AG09319 (cell line): ENCODE results near the gene GALK2.
"Not testable (repeated sequence)": the region's sequence is repeated elsewhere in the genome, so short reads cannot be mapped to it uniquely, and the experiment has no call there.

Experiments used
- DNase-seq: peaks from one replicate; pipeline ENCODE4 v3.0.0-alpha.2; 2010; ENCODE audit warnings: low read depth; ENCODE audit errors: extremely low read depth
- CTCF ChIP-seq: IDR thresholded peaks from 2 replicates; pipeline ENCODE4 v1.5.1; 2011; ENCODE audit warnings: low read depth, mild to moderate bottlenecking, inconsistent platforms, low read length, moderate library complexity

GALK2 gene

GRCh38 chr15:49238342-49238741 lies 68.3 kb downstream of the GALK2 start:
- DNase-seq = no peak
- no peak for TF ChIP-seq CTCF

- TF ChIP-seq CTCF = no peak
- no peak for DNase-seq
These were observed 69.1 kb downstream of the GALK2 start for GRCh38 chr15:49239105-49239504.

GRCh38 chr15:49242820-49243219 lies 72.8 kb downstream of the GALK2 start:
- no peak for TF ChIP-seq CTCF
- DNase-seq = peak; percentile 50

GRCh38 chr15:49247556-49248110 lies 77.6 kb downstream of the GALK2 start:
- no peak for DNase-seq
- no peak for TF ChIP-seq CTCF

GRCh38 chr15:49248291-49248690 lies 78.2 kb downstream of the GALK2 start:
- no peak for TF ChIP-seq CTCF
- DNase-seq = no peak

- TF ChIP-seq CTCF = no peak
- DNase-seq = peak; percentile 57
These were observed 86.1 kb downstream of the GALK2 start for GRCh38 chr15:49255966-49256759.

GRCh38 chr15:49265117-49265516 lies 95.1 kb downstream of the GALK2 start:
- DNase-seq = not testable (repeated sequence)

- TF ChIP-seq CTCF = no peak
- no peak for DNase-seq
These were observed 95.9 kb downstream of the GALK2 start for GRCh38 chr15:49265911-49266310.
